Measurements from ENCODE around the gene ACBD6. TPM values are rescaled to one million over a fixed set of nuclear protein-coding genes. Genes with fewer than 3 reads are reported as not detected.
A peak's percentile ranks its signal among the peaks of the same experiment; 100 is the strongest.

Gene ACBD6
- total RNA-seq, 1 donor from 2014 or later = 39.6 TPM

DNA sequence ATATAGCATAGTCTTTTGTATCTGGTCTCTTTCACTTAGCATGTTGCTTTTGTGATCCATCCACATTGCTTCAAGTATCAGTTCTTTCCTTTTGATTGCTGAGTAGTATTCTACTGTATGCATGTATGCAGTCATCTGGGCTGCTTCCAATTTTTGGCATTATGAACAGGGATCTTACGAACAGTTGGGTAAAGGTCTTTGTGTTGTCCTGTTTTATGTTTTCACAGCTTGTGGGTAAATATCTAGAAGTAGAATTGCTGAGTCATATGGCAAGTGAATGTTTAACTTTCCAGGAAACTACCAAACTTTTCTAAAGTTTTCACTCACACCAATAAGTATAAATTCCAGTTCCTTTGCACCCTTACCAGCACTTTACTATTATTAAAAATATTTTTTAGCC, 211.4 kb downstream of the ACBD6 start:
- no peak for DNase-seq

DNA sequence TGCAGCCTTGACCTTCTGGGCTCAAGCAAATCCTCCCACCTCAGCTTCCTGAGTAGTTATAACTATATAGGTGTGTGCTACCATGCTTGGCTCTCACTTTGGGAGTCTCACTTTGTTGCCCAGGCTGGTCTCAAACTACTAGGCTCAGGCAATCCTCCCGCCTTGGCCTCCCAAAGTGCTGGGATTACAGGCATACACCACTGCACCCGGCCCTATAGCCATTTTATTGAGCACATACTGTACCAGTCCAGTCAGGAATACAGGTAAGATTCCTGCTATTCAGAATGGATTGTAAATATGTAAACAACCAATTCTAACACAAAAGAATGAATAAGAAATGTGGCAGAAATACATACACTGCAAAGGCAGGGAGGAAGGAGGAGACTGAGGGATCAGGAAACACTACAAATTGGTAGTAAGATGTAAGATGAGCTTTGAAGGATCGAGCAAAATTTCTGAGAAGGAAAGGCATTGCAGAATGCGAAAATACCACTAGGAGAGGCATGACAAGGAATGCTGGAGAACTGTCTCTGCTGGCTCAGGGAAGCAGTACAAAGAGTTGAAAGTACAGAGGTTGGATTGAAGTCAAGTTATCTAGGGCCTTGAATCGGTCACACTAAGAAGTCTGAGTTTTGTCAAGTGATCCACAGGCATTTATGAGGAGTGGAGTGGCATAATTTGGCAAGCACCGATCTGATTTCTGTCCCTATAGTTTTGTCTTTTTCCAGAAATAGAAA, 211.9 kb downstream of the ACBD6 start:
- DNase-seq = no peak

DNA sequence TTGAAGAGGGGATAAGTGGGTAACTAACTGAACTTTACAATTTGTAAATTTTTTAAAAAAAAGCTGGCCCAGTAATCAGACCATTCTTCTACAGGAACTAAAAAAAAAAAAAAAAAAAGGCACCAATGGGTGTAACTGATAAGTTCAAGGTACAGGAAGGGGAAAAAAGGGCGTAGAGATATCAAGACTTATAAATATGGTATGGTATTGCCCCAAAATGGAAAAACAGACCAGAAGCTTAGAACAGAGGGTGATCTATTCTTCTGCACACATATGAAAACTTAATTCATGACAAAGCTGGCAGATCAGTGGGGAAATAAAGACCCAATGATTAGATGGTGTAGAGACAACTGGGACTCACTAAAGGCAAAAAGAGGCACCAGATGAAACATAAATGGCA, 213.4 kb downstream of the ACBD6 start:
- DNase-seq = no peak

DNA sequence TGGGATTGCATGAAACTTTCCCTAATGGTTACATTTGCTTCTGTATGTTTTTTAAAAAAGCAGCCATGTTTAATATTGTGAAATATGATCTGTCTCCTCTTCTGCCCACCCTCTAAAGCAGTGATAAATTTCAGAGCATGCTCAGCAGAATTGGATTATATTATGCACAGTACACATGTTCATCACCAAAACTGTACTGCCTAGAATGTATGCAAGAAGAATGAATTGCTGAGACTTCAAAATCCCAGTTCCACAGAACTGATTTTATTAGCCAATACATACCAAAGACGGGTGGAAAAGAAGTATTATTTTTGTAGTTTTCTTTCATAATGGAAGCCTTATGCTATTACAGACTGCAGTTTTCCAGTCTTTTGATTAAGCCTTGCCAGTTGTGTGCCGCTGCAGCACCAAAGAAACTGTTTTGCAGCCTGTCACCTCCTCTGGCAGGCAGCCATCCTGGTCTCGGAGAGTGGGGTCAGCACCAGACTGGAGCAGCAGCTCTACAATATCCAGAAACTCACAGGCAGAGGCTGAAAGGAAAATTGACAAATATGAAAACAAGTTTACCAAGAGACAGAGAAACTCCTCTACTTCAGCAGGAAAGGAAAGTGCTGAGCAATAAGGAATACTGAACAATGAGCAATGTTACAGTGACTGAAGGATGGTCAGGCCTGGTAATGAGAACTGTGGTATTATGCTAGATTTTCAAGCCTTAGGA, 214.2 kb downstream of the ACBD6 start:
- peak; percentile 33 for DNase-seq

DNA sequence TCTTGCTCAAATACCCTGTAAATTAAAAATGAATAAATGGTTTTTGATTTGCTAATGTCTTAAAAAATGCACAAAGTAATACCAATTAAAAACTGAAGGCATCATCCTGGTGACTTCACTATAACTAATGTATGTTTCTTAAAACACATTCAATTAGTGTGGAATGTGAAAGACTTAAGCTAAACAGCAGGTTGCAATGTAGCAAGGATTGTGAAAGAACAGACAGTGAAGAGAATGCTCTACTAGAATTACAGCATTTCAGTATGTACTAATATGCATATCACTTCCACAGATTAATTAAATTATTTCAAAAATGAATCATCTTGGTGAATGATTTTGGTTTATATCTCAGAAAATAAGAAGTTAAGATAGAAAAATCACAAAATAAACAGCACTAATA, 216.0 kb downstream of the ACBD6 start:
- no peak for DNase-seq

DNA sequence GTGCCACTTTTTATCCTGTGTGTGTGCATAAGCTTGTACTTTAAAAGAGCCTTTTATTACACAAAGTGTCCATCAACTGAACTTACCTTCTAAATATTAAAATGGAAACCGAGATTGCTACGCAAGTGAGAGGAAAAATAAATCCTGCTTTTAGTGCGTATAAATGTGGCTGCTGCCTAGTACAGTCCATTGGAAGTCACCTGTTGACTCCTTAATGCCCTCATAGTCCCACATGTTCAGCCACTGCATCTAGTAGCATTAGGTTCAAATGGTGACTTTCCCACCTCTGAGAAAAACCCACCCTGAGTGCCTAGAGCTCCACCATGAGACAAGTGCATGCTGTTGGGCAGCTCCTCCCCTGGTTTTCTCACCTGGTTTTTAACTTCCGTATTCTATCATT, 219.3 kb downstream of the ACBD6 start:
- DNase-seq = no peak

DNA sequence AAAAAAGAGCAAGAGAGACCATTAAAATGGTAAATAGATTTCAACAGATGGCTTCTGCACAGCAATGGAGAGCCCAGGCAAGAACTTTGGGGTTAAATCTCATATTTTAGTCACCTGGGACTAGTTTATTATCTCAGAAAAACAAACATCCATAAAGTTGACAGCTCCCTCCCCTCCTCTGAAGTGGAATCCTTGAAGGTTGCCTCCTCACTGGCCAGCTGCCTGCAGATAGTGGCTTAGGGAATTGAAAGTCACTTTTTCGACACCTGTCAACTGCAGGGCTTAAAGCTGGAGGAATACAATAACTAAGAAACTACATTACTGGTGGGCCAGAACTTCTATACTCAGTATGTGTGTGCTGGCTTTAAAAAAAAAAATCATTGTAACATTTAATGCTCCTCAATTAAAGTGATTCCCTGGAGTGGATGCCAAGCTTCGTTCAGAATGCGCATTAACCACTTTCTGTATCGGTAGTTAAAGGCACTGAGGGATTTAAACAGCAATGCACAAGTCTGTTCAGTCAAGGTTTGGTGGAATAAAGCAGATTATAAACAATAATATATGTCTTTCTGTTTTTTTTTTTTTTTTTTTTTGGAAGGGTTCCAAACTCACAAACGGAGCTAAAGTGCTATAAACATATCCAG, 219.9 kb downstream of the ACBD6 start:
- DNase-seq = no peak

DNA sequence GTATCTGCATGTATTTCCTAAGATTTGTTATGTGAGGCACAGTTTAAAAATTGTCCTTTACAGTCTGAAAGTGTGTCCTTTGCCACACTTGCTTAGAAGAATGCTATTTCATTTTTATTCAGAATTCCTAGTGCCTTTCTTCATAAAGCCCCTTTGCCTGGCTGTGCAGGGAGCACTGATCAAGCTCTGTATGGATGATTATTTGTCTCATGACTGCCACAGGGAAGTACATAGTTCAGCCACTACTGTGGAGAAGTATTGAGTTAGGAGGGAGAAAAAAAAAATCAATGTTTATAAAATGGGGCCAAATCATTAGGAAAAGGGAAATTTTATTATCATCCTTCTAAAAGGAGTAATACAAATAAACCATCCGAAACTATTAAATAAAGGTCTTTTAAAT, 220.9 kb downstream of the ACBD6 start:
- DNase-seq = no peak

DNA sequence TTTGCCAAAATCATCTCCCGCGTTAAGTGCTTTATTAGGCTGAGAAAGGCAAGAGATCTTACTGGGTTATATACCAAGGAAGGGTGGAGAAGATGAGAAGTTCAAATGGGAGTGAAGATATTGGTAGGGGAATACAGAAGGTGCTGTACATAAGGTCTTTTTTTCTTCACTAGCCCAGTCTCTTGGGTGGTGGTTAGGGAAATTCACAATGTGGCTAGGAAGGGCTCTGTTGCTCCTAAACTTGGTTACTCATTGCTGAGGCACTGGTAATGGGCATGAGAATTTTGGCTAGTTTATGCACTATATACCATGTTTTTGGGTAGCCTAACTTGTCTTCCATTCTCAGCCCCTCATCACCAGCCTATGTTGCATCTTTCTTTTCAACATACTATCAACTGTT, 221.8 kb downstream of the ACBD6 start:
- DNase-seq = no peak

DNA sequence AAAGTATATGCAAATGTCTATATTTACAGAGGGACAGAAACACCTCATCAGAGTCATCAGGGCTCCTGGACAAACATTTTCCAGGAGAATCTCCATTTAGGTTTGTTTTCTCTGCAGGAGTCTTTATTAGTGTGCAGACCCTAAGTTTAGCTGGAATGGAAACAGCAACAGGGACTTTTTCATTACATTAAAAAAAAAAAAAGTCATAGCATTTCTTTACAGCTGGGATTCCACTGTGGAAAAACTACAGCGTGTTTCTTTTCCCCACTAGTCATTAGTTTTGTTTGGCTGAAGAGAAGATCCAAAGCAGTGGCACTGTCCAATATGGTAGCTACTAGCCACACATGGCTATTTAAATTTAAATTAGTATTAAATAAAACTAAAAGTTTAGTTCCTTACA, 222.7 kb downstream of the ACBD6 start:
- no peak for DNase-seq

DNA sequence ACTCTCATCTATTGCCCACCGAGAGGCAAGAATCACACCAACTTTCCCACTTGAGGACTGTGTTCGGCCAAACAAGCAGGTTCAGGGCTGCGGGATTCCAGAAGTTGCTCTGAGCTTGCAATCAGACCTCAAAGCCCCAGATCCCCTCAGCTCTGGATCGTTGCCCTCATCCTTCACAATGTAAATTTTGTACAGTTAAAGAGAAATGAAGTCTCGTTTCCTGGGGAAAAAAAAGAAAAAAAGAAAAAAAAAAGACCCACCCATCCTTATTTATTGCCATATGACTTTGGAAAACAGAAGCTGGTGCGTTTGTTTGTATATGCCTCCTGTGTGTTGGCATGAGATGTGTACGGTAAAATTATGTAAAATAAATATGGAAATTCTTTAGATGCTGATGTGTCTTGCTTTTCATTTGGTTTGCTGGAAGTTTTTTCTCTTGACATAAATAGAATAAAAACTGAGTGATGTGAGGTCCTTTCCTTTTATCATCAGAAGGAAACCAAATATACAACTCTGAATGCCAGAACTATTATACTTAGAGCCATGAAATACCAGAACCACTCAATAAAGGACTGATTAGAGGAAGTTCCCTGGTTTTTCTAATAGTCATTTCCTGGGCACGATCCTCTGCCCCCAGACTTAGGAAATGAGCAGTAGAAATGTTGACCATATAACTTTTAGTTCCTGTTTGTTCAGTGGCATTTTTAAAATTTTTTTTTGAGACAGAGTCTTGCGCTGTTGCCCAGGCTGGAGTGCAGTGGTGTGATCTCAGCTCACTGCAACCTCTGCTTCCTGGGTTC, 223.6 kb downstream of the ACBD6 start:
- no peak for DNase-seq

DNA sequence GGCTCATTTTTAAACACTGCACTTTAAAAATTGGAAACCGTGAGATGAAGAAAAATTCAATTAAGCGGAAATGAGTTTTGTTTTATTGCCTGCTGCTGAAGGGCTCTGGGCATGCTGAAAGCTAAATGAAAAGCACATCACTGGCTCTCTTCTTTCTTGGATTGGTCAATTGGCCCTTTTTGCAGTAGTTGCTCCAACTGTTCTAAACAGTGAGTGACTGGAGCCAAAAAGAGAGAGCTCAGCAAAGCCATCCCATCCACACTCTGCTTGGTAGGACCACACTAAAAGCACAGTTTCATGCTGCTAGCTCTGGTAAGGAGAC, 224.2 kb downstream of the ACBD6 start:
- no peak for DNase-seq

DNA sequence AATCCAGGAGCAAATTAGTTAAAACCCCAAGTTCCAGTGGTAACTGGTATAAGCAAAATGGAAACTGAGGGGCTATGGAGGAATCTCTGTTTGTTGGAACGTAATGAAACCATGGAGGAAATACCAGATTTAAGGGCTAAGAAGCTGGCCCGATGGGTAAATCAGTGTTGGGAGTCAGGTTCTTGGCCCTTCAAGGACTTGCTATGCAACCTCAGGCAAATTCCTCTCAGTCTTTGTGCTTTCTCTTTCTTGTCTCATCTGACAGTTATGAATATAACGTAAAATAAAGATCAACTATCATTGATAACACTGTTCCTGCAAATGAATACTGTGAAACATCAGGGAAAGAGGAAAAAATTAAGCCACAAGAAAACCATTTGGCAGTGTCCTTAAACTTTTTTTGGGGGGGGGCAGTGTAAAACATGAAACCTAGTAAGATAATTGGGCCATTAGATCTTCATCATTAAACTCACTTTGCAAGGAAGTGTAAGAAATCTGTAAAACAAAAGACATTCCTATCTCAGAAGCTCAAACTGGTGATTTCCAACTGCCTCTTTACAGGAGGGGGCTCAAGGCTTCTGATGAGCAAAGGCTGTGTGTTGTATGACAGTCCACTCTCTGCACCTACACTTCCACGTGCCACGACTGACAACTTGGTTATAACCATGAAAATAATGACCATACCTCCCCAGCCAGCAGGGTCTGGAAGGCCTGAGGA, 224.7 kb downstream of the ACBD6 start:
- no peak for DNase-seq

DNA sequence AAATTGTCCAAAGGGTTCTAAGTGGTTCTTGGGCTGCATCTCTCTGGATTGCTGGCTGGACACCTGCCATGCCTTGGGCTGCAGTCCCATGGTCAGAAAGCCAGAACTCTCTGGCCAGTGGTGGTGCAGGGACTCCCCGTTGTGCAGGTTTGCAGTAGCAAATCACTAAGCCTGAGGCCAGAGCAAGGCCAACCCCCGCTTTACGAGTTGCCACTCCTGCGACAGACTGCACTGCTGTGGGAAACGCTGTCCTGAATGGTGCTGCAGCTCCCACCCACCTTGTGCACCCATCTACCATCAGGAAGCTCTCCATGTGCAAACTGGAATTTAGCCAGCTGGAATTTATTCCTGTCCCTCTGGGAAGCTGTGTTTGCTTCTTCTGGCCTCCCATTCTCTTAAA, 226.7 kb downstream of the ACBD6 start:
- DNase-seq = no peak

DNA sequence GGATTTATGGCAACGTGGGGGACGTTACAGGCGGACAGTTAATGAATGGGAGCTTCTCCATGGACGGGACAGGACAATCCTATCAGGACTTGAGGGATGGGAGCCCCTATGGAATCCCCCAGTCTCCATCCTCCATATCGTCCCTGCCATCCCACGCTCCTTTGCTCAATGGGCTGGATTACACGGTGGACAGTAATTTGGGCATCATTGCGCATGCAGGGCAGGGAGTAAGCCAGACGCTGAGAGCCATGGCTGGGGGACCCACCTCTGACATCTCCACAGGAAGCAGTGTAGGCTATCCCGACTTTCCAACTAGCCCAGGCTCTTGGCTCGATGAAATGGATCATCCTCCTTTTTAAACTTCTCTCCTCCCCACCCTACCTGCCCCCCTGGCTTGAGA, 228.2 kb downstream of the ACBD6 start:
- no peak for DNase-seq

DNA sequence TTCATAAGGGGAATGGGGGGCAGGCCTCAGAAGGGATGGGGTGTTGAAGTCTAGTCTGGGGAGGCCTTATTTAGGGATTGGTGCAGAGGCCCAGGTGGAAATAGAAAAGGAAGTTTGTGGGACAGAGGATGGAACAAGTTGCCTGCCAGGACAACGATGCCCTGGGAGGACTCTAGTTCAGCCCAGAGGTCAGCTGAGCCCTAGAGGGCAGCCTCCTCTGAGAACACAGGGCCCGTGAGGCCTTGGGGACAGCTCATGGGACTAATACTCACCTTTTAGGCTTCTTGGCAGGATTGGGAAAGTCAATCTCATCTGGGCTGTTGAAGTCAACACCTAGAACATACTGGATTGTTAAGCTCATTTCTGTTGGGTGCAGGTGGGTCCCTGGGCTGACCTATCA, 229.3 kb downstream of the ACBD6 start:
- DNase-seq = no peak

DNA sequence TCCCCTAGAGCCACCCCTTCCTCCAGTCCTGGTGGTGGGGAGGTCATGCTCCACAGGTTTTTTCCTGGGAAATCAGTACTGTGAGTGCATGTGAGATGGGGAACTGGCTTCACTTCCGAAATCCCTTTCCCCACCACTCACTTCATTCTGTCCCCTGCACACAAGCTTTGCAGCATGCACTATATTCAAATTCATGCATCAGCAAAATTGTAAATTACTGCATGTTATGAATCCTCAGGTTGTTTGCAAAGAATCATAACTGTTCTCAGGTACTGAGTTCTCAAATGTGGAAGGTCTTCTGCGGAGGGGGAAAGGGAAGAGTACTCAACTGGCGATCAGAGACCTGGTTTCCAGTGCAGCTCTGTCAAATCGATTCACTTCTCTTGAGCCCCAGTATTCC, 230.0 kb downstream of the ACBD6 start:
- no peak for DNase-seq

DNA sequence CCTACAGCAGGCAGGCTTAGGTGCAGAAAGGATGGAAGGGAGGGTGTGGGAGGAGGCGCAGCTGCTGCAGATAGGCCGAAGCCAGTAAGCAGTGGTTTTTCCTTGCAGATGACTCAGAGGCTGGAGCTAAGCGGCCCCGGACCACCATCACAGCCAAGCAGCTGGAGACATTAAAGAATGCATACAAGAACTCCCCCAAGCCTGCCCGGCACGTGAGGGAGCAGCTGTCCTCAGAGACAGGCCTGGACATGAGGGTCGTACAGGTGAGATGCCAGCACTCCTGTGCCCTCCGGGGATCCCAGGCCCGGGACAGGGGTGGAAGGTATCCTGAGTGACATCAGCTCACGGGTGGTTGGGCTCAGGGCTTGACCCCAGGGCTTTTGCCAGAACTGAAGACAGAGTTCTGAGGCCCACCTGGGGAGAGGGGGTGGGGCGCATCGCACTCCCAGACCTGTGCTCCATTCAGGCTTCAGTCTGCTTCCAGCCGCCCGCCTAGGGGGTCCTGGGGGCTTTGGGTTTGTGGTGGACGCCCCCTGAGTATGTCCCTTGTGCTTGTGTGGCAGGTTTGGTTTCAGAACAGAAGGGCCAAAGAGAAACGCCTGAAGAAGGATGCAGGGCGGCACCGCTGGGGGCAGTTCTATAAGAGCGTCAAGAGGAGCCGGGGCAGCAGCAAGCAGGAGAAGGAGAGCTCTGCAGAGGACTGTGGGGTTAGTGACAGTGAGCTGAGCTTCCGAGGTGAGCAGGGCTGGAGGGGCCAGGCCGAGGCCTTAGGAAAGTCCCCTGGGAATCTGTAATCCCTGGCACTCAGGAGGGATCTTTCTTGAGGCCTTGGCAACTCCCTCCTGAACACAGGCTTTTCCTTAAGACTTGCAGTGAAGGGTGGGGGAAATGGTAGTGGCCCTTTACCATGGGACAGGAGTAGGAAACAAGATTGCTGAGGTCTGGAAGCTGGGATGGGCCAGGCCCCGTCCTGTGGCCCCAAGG, 230.8 kb downstream of the ACBD6 start:
- peak; percentile 83 for DNase-seq

DNA sequence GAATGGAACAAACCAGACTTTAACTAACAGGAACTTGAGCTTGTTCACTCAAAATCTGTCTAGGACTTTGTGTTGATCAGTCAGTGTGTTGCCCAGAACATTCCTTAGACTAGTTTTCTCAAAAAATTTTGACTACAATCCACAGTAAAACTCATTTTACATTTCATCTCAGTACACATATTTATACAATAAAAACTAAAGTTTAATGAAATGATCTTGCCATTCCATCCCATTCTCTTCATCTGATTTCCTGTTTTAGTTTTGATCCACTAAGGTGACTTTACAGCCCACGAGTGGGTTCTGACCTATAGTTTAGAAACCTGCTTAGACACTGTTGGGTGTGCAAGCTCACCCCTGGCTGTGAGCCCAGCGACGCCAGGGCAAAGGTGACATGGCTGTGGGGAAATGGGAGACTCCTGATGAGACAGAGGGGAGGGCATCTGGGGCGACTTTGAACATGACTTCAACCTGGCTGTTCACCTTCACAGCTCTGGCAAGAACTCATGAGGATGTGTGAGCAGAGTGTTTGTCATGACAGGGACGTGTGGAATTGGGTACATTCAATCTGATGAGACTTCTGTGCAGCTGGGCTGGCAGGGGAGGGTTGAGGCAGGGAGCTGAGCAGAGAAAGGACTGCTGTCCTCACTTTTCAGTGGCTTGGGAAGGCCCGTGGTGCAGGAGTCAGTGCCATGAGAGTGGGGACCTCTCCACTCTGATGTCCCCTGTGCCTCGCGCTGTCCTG, 231.7 kb downstream of the ACBD6 start:
- no peak for DNase-seq
